ENCODE measurements around the gene ZNF3. TPM values are rescaled to one million over a fixed set of nuclear protein-coding genes. Genes with fewer than 3 reads are reported as not detected.

Gene ZNF3
- total and polyA plus RNA-seq, 4 donors: 28.5 to 49.3 (median 34.6) TPM

- Histone ChIP-seq H3K27me3 (ENCODE audit: control insufficient read depth, insufficient read depth, low read length) (no peaks in the 10 kb centered on the region), H3K36me3 (ENCODE audit: control insufficient read depth, insufficient read depth, low read length) (peaks cover 44% of the 10 kb centered on the region), H3K4me1 (ENCODE audit: control insufficient read depth, insufficient read depth, low read length) (peaks cover 20% of the 10 kb centered on the region), H3K4me3 (ENCODE audit: low read depth, low read length) (no peak overlapping the region), H3K27ac (ENCODE audit: low read depth, low read length) (no peak overlapping the region), H3K9me3 (ENCODE audit: control insufficient read depth, insufficient read depth, low read length) (no peaks in the 10 kb centered on the region)
- DNase-seq (ENCODE audit: low read depth in 4 of 6, low spot score in 6 of 6): no peak
- WGBS (ENCODE audit: insufficient coverage): 89% methylated on average over 10 of the region's 14 CpGs
These were observed 9.2 kb upstream of the ZNF3 start for GRCh38 chr7:100090527-100091410.

- Histone ChIP-seq H3K36me3 (ENCODE audit: control insufficient read depth, insufficient read depth, low read length) (peaks cover 33% of the 10 kb centered on the region), H3K27ac (ENCODE audit: low read depth, low read length) (no peak overlapping the region), H3K4me3 (ENCODE audit: low read depth, low read length) (peak overlapping the region; percentile 92), H3K27me3 (ENCODE audit: control insufficient read depth, insufficient read depth, low read length) (no peaks in the 10 kb centered on the region), H3K9me3 (ENCODE audit: control insufficient read depth, insufficient read depth, low read length) (no peaks in the 10 kb centered on the region), H3K4me1 (ENCODE audit: control insufficient read depth, insufficient read depth, low read length) (peaks cover 20% of the 10 kb centered on the region)
- DNase-seq (ENCODE audit: low read depth in 4 of 6, low spot score in 6 of 6): no peak
- 23% methylated on average over 2 of the region's 7 CpGs for WGBS (ENCODE audit: insufficient coverage)
These were observed 8.1 kb upstream of the ZNF3 start for GRCh38 chr7:100089458-100090196.

GRCh38 chr7:100088621-100089457 lies 7.3 kb upstream of the ZNF3 start, which contains the start of gene COPS6:
Gene COPS6, plus strand, starts transcription at chr7:100088969. Its CDS starts 22 bp downstream, at chr7:100088991.
- peaks cover 28% of the 10 kb centered on the region for H3K36me3 ChIP-seq (ENCODE audit: control insufficient read depth, insufficient read depth, low read length)
- no peaks in the 10 kb centered on the region for H3K9me3 ChIP-seq (ENCODE audit: control insufficient read depth, insufficient read depth, low read length)
- under 1% methylated on average over 58 of the region's 68 CpGs for WGBS (ENCODE audit: insufficient coverage)
- H3K4me1 ChIP-seq (ENCODE audit: control insufficient read depth, insufficient read depth, low read length): peaks cover 17% of the 10 kb centered on the region
- peak within 1 kb of the TSS; percentile 92 for H3K4me3 ChIP-seq (ENCODE audit: low read depth, low read length)
- H3K27ac ChIP-seq (ENCODE audit: low read depth, low read length): peak within 1 kb of the TSS; percentile 85
- no peaks in the 10 kb centered on the region for H3K27me3 ChIP-seq (ENCODE audit: control insufficient read depth, insufficient read depth, low read length)
- DNase-seq (ENCODE audit: low read depth in 4 of 6, low spot score in 6 of 6): peak in 5 of 6 donors; percentile 72 to 95 (median 84)

GRCh38 chr7:100088095-100088620 lies 6.6 kb upstream of the ZNF3 start:
- 89% methylated on average over 5 of the region's 11 CpGs for WGBS (ENCODE audit: insufficient coverage)
- Histone ChIP-seq H3K27me3 (ENCODE audit: control insufficient read depth, insufficient read depth, low read length) (no peaks in the 10 kb centered on the region), H3K9me3 (ENCODE audit: control insufficient read depth, insufficient read depth, low read length) (no peaks in the 10 kb centered on the region), H3K4me1 (ENCODE audit: control insufficient read depth, insufficient read depth, low read length) (peaks cover 12% of the 10 kb centered on the region), H3K27ac (ENCODE audit: low read depth, low read length) (peak overlapping the region; percentile 85), H3K36me3 (ENCODE audit: control insufficient read depth, insufficient read depth, low read length) (peaks cover 22% of the 10 kb centered on the region), H3K4me3 (ENCODE audit: low read depth, low read length) (peak overlapping the region; percentile 92)
- no peak for DNase-seq (ENCODE audit: low read depth in 4 of 6, low spot score in 6 of 6)

- WGBS (ENCODE audit: insufficient coverage): 92% methylated on average over 8 of the region's 10 CpGs
- Histone ChIP-seq H3K4me1 (ENCODE audit: control insufficient read depth, insufficient read depth, low read length) (peaks cover 17% of the 10 kb centered on the region), H3K27ac (ENCODE audit: low read depth, low read length) (no peak overlapping the region), H3K36me3 (ENCODE audit: control insufficient read depth, insufficient read depth, low read length) (peaks cover 14% of the 10 kb centered on the region), H3K27me3 (ENCODE audit: control insufficient read depth, insufficient read depth, low read length) (no peaks in the 10 kb centered on the region), H3K9me3 (ENCODE audit: control insufficient read depth, insufficient read depth, low read length) (no peaks in the 10 kb centered on the region), H3K4me3 (ENCODE audit: low read depth, low read length) (no peak overlapping the region)
- DNase-seq (ENCODE audit: low read depth in 4 of 6, low spot score in 6 of 6): no peak
These were observed 5.7 kb upstream of the ZNF3 start for GRCh38 chr7:100087055-100087750.

GRCh38 chr7:100085515-100085914 lies 4.0 kb upstream of the ZNF3 start:
- no peak for DNase-seq (ENCODE audit: low read depth in 4 of 6, low spot score in 6 of 6)
- Histone ChIP-seq H3K4me1 (ENCODE audit: control insufficient read depth, insufficient read depth, low read length) (peaks cover 23% of the 10 kb centered on the region), H3K36me3 (ENCODE audit: control insufficient read depth, insufficient read depth, low read length) (no peaks in the 10 kb centered on the region), H3K9me3 (ENCODE audit: control insufficient read depth, insufficient read depth, low read length) (no peaks in the 10 kb centered on the region), H3K4me3 (ENCODE audit: low read depth, low read length) (no peak overlapping the region), H3K27ac (ENCODE audit: low read depth, low read length) (no peak overlapping the region), H3K27me3 (ENCODE audit: control insufficient read depth, insufficient read depth, low read length) (no peaks in the 10 kb centered on the region)
- 72% methylated on average over 2 of the region's 3 CpGs for WGBS (ENCODE audit: insufficient coverage)

- Histone ChIP-seq H3K9me3 (ENCODE audit: control insufficient read depth, insufficient read depth, low read length) (no peaks in the 10 kb centered on the region), H3K36me3 (ENCODE audit: control insufficient read depth, insufficient read depth, low read length) (peaks cover 16% of the 10 kb centered on the region), H3K4me1 (ENCODE audit: control insufficient read depth, insufficient read depth, low read length) (peaks cover 26% of the 10 kb centered on the region), H3K27ac (ENCODE audit: low read depth, low read length) (peak overlapping the region; percentile 81), H3K4me3 (ENCODE audit: low read depth, low read length) (peak overlapping the region; percentile 79), H3K27me3 (ENCODE audit: control insufficient read depth, insufficient read depth, low read length) (no peaks in the 10 kb centered on the region)
- no peak for DNase-seq (ENCODE audit: low read depth in 4 of 6, low spot score in 6 of 6)
- 46% methylated on average over 3 of the region's 4 CpGs for WGBS (ENCODE audit: insufficient coverage)
These were observed 1.5 kb upstream of the ZNF3 start for GRCh38 chr7:100082978-100083377.

GRCh38 chr7:100080907-100081534 lies 502 bp downstream of the ZNF3 start:
- peak in 2 of 6 donors; percentile 28 to 34 for DNase-seq (ENCODE audit: low read depth in 4 of 6, low spot score in 6 of 6)
- H3K27me3 ChIP-seq (ENCODE audit: control insufficient read depth, insufficient read depth, low read length): no peaks in the 10 kb centered on the region
- peak overlapping the region; percentile 79 for H3K4me3 ChIP-seq (ENCODE audit: low read depth, low read length)
- under 1% methylated on average over 33 of the region's 34 CpGs for WGBS (ENCODE audit: insufficient coverage)
- peaks cover 35% of the 10 kb centered on the region for H3K36me3 ChIP-seq (ENCODE audit: control insufficient read depth, insufficient read depth, low read length)
- H3K9me3 ChIP-seq (ENCODE audit: control insufficient read depth, insufficient read depth, low read length): no peaks in the 10 kb centered on the region
- peak overlapping the region; percentile 81 for H3K27ac ChIP-seq (ENCODE audit: low read depth, low read length)
- peaks cover 25% of the 10 kb centered on the region for H3K4me1 ChIP-seq (ENCODE audit: control insufficient read depth, insufficient read depth, low read length)

All from spinal cord (tissue), 10 donors.